ENCODE measurements around the gene AMPD3. TPM values are rescaled to one million over a fixed set of nuclear protein-coding genes. Genes with fewer than 3 reads are reported as not detected.

The AMPD3 gene
- total and polyA plus RNA-seq, 2 donors (not counting 3 experiments of a cell fraction or from before 2014, with no cell fraction given), result 1.4 to 2.5 TPM

GRCh38 chr11:10544491-10545465 is 89.7 kb downstream of the AMPD3 start:
- no TSS peak for BruUV-seq (replicated peaks)
- POLR2A ChIA-PET, result no interaction called here
- Histone ChIP-seq H2AFZ (ENCODE audit: low read depth, low read length) (no peak overlapping the region), H3K79me2 (ENCODE audit: control insufficient read depth, insufficient read depth, low read length) (peaks cover 7% of the 10 kb centered on the region), H3K9ac (replicated peaks; ENCODE audit: extremely low read depth, insufficient read depth, low read length) (no peak overlapping the region), H3K9me3 (replicated peaks; ENCODE audit: control insufficient read depth, insufficient read depth, low read length) (no peaks in the 10 kb centered on the region), H3K36me3 (ENCODE audit: control insufficient read depth in 2 of 2, extremely low read depth in 1 of 2, insufficient read depth in 2 of 2, low read length in 2 of 2) (no peaks in the 10 kb centered on the region), H3K4me3 (replicated peaks in 1 of 3; ENCODE audit: insufficient read depth in 1 of 3, low read depth in 1 of 3, low read length in 3 of 3) (no peak overlapping the region), H3K27me3 (ENCODE audit: control insufficient read depth in 2 of 2, insufficient read depth in 2 of 2, low read length in 2 of 2) (no peaks in the 10 kb centered on the region), H4K20me1 (replicated peaks; ENCODE audit: control insufficient read depth, extremely low read depth, insufficient read depth, low read length) (no peaks in the 10 kb centered on the region), H3K4me1 (ENCODE audit: control insufficient read depth, extremely low read depth, insufficient read depth, low read length) (peaks cover 5% of the 10 kb centered on the region), H3K9me1 (replicated peaks; ENCODE audit: control insufficient read depth, extremely low read depth, insufficient read depth, low read length) (no peaks in the 10 kb centered on the region), H3K4me2 (ENCODE audit: insufficient read depth, low read length) (no peak overlapping the region), H3K27ac (ENCODE audit: insufficient read depth, low read depth, low read length) (no peak overlapping the region)
- intact Hi-C loops (cut with micrococcal nuclease), result loop anchor here (5.0 kb wide), 1 partner anchor 882 kb away; the partner anchor contains the start of gene SWAP70
- dilution Hi-C loops (cut with MboI; ENCODE audit: extremely low pct_ligation_motif_present, low sequenced_read_pairs), result no loop called here
- TF ChIP-seq CTCF (IDR thresholded peaks at IDR 0.05; ENCODE audit: extremely low read depth in 1 of 2, insufficient read depth in 1 of 2, low read depth in 1 of 2, low read length in 2 of 2) (no peak), FOS (IDR thresholded peaks at IDR 0.05; ENCODE audit: borderline replicate concordance, insufficient read depth, low read length) (no peak), EZH2 (IDR thresholded peaks at IDR 0.05; ENCODE audit: borderline replicate concordance, low read depth, low read length, severe bottlenecking) (no peak), POLR2AphosphoS5 (IDR thresholded peaks at IDR 0.05; ENCODE audit: insufficient read depth, low read depth, low read length) (no peak), MAX (IDR thresholded peaks at IDR 0.05; ENCODE audit: insufficient read depth, insufficient read length) (no peak), JUN (IDR thresholded peaks at IDR 0.05; ENCODE audit: borderline replicate concordance, insufficient read depth, insufficient read length, low read depth) (no peak)
- CTCF ChIA-PET, result interaction anchor here (1.0 to 1.2 kb wide), 2 partner anchors 20 to 30 kb away, joined by 3 read pairs; no protein-coding TSS in a partner anchor
- FAIRE-seq, result no peak
- DNase-seq (ENCODE audit: low read depth, low spot score), result no peak

Measured in endothelial cell of umbilical vein (primary cell).